ENCODE results near the gene GPX7. TPM values are rescaled to one million over a fixed set of nuclear protein-coding genes. Genes with fewer than 3 reads are reported as not detected.
"Not testable (repeated sequence)": the region's sequence is repeated elsewhere in the genome, so short reads cannot be mapped to it uniquely, and the experiment has no call there.

GPX7 gene
- 10 to 100 TPM; 26.6 to 27.8 TPM for total RNA-seq

DNA sequence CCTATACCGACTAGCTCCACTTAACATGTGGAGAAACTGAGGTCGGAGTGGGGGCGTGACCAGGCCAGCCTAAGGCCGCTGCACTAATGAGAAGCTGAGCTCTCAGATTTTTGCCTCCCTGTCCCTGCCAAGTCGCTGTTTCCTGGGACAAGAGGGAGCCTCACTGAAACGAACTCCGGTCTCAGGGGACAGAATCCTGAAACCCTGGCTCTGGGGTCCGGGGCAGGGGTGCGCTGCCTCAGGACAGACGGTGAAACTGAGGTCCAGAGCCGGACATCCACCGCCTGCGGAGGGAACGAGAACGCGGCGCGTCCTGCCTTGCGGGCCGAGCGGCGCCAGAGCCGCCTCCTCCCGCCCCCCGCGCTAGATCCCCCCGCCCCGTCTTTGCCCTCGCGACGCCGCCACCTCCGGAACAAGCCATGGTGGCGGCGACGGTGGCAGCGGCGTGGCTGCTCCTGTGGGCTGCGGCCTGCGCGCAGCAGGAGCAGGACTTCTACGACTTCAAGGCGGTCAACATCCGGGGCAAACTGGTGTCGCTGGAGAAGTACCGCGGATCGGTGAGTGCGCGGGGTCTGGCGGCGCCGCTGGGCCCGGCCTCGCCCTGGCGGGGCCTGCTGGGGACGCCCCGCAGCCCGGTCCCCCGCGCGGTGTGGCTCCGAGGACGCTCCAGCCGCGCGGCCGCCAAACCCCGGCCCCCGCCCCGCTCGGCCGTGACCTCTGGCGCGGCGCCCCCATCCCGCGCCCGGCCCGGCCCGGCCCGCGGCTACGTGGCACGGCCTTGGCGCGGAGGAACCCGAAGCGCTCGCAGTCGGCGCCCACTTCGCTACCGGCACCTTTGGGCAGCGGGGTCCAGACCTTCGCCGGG lies at the start of gene GPX7:
TSS of gene GPX7 (plus strand) at position 381 of the 865 bp plus-strand sequence. CDS start at position 420, 39 bp downstream.
- POLR2A ChIA-PET: interaction anchor here (0.6 to 1.9 kb wide), 4 partner anchors 36 to 632 kb away, joined by 3 to 9 read pairs (median 6); partner anchors contain the start of gene TUT4
- CTCF ChIA-PET: interaction anchor here (0.6 to 1.4 kb wide), 2 partner anchors 219 to 234 kb away, joined by 3 to 4 read pairs; no protein-coding TSS in a partner anchor

- ChIA-PET POLR2A (interaction anchor here (0.6 to 2.5 kb wide), 14 partner anchors 15 to 1392 kb away, joined by 3 to 18 read pairs (median 4); partner anchors contain the start of genes ORC1, PRPF38A and SHISAL2A), CTCF (interaction anchor here (0.8 to 1.2 kb wide), 3 partner anchors 52 to 187 kb away, joined by 3 to 6 read pairs (median 4); partner anchors contain the start of gene CC2D1B)
Measured at GRCh38 chr1:52552505-52553361, 49.4 kb upstream of the GPX7 start, which contains the start of gene TUT4. Gene TUT4, minus strand, starts transcription at chr1:52553092. Its CDS starts 26,812 bp downstream, at chr1:52526280.

- ChIA-PET CTCF (interaction anchor here (0.8 to 1.2 kb wide), 3 partner anchors 51 to 188 kb away, joined by 3 to 6 read pairs (median 4); partner anchors contain the start of gene CC2D1B), POLR2A (interaction anchor here (0.5 to 2.5 kb wide), 13 partner anchors 14 to 1391 kb away, joined by 3 to 18 read pairs (median 5); partner anchors contain the start of genes ORC1, PRPF38A and SHISAL2A)
Measured at GRCh38 chr1:52553362-52554266, 48.6 kb upstream of the GPX7 start.

GRCh38 chr1:52554267-52554640 lies 47.9 kb upstream of the GPX7 start:
- ChIA-PET CTCF (no interaction called here), POLR2A (interaction anchor here (1.2 to 2.5 kb wide), 4 partner anchors 34 to 150 kb away, joined by 4 to 18 read pairs (median 7); partner anchors contain the start of genes ORC1, PRPF38A and SHISAL2A)

GRCh38 chr1:52554756-52555155 lies 47.4 kb upstream of the GPX7 start:
- POLR2A ChIA-PET: interaction anchor here (2.5 kb wide), 1 partner anchor 46 kb away, joined by 9 read pairs; no protein-coding TSS in a partner anchor
- CTCF ChIA-PET: no interaction called here

- CTCF ChIA-PET: no interaction called here
- POLR2A ChIA-PET: no interaction called here
Measured at GRCh38 chr1:52556641-52557360, 45.4 kb upstream of the GPX7 start.

GRCh38 chr1:52558941-52559340 lies 43.2 kb upstream of the GPX7 start:
- CTCF ChIA-PET: no interaction called here
- POLR2A ChIA-PET: no interaction called here

- POLR2A ChIA-PET: no interaction called here
- CTCF ChIA-PET: no interaction called here
Measured at GRCh38 chr1:52559875-52560274, 42.3 kb upstream of the GPX7 start.

DNA sequence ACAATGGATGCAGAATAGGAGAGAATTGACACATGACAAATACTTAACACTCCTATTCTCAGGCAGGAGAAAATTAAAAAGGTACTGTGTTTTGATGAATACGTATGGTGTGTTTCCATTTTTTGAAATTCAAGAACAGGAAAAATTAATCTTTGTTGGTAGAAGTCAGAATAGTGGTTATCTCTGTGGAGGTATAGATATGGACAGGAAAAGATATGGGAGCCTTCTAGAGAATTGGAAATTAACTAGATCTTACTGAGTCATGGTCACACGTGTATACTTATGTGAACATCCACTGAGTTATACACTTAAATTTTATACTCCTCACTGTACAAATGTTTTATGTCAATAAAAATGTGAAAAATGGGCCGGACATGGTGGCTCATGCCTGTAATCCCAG lies 39.4 kb upstream of the GPX7 start:
- CTCF ChIA-PET: no interaction called here
- POLR2A ChIA-PET: no interaction called here

- ChIA-PET CTCF (interaction anchor here (1.1 to 1.5 kb wide), 2 partner anchors 25 to 161 kb away, joined by 3 to 4 read pairs; no protein-coding TSS in a partner anchor), POLR2A (interaction anchor here (0.6 to 0.9 kb wide), 2 partner anchors 15 to 193 kb away, joined by 3 to 4 read pairs; partner anchors contain the start of gene TUT4)
Measured at GRCh38 chr1:52567943-52568342, 34.2 kb upstream of the GPX7 start.

GRCh38 chr1:52569449-52570210 lies 32.5 kb upstream of the GPX7 start:
- POLR2A ChIA-PET: no interaction called here
- CTCF ChIA-PET: no interaction called here

GRCh38 chr1:52571783-52572182 lies 30.4 kb upstream of the GPX7 start:
- POLR2A ChIA-PET: no interaction called here

GRCh38 chr1:52572387-52572786 lies 29.8 kb upstream of the GPX7 start:
- POLR2A ChIA-PET: no interaction called here
- CTCF ChIA-PET: no interaction called here

More at GRCh38 chr1:52571783-52572182, 30.4 kb upstream of the GPX7 start:
- CTCF ChIA-PET: no interaction called here

GRCh38 chr1:52574594-52574993 lies 27.6 kb upstream of the GPX7 start:
- CTCF ChIA-PET: no interaction called here
- POLR2A ChIA-PET: no interaction called here

- POLR2A ChIA-PET: no interaction called here
- CTCF ChIA-PET: interaction anchor here (0.5 to 0.8 kb wide), 2 partner anchors 16 to 86 kb away, joined by 3 to 4 read pairs; no protein-coding TSS in a partner anchor
Measured at GRCh38 chr1:52576074-52576473, 26.1 kb upstream of the GPX7 start.

- POLR2A ChIA-PET: not testable (repeated sequence)
- CTCF ChIA-PET: interaction anchor here (0.7 kb wide), 1 partner anchor 32 kb away, joined by 3 read pairs; no protein-coding TSS in a partner anchor
Measured at GRCh38 chr1:52578066-52578465, 24.1 kb upstream of the GPX7 start.

- ChIA-PET CTCF (no interaction called here), POLR2A (no interaction called here)
Measured at GRCh38 chr1:52579415-52579814, 22.8 kb upstream of the GPX7 start.
